ENCODE measurements around the gene YAP1.
"Not testable (repeated sequence)": the region's sequence is repeated elsewhere in the genome, so short reads cannot be mapped to it uniquely, and the experiment has no call there.

YAP1 gene

DNA sequence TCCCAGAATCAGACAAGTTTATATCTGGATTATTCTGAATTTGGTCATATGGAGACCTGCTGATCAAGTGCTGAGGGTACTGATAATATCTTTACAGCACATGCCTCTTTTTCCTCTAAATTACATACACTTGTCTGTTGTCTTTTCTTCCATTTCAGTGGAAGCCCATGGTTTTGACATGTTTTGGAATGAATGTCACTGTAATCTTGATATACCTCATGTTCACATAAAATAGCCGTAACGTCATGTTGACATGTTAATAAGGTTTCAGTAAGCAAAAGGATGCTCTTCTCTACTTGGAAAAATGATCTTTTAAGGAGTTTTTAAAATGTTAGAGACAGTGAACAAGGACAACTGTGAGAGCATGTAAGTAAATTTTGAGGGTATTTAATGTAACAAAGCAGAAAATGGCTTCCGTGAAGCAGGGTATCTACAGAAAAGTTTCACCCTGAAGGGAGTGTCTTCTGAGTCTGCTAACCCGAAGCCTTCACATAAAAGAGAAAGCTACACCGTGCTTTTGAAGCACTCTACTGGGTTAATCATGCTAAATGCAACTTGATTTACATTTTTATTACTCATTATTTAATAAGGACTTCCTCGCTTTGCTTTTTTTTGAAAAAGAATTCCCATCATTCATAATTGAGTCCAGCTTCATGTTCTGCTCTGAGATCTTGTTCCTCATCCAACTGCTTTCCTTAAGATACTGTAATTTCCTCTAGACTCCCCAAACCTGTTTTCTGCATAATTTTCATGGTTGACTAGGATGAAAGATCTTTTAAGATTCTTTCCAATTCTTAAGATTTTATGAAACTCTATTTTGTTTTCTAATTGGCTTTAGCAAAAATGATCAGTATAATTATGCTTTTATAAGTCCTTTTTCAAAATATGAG, 56.2 kb downstream of the YAP1 start:
- DNase-seq, result no peak

DNA sequence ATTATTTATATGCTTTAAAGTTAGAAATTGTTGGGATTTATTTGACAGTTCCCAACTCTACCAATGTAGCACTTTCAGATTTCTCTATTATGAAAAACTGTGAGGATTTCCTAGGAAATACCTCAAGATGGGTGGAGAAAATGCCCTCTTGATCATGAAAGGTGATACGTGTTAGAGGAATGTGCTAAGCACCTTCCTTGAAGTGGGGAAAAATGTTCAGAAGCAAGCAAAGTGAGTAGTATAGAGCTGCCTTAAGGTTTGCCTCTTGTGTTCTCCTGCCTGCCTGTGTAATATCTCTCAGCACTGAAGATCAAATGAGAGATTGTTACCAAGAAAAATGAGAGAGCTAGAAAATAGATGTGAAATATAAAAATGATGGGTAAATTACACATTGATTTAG, 58.2 kb downstream of the YAP1 start:
- DNase-seq, result no peak

DNA sequence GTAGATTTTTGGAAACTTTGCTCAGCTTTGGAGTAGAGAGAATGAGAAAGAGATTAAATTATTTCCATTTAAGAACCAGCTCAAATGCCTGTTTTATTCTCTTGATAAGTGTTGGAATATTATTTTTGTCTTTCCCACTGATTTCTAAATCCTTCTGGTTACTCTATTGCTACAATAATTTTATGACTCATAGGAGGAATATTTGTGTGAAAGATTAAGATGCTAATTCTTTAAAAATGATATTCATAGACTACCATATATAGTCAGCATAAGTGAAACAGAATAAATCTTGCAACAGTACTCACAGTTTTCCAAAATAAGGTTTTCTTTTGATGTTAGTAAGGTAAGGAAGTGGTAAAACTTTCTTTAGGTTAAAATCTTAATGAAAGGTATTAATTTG, 60.9 kb downstream of the YAP1 start:
- DNase-seq, result no peak

DNA sequence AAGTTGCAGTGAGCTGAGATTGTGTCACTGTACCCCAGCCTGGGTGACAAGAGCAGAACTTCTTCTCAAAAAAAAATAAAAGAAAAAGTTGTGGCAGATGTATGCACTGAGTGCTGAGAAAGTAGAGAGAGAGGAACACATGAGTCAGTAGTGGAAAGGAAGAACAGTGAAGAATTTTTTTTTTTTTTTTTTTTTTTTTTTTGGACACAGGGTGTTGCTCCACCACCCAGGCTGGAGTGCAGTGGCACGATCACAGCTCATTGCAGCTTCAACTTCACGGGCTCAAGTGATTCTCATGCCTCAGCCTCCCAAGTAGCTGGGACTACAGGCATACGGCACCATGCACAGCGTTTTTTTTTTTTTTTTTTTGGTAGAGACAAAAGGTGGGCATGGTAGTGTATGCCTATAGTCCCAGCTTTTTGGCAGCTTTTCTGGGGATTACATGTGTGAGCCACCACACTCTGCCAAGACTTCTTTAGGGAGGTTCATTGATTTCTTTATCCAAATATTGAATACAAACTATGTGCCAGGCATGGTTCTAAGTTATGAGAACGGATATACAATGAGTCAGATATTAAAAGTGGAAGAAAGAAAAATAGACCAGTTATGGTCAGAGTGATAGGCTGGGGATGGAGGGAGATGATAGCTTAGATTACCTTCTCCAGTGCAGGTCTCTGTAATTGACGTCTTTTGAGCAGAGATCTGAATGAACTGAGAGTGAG, 62.0 kb downstream of the YAP1 start:
- DNase-seq, result no peak

DNA sequence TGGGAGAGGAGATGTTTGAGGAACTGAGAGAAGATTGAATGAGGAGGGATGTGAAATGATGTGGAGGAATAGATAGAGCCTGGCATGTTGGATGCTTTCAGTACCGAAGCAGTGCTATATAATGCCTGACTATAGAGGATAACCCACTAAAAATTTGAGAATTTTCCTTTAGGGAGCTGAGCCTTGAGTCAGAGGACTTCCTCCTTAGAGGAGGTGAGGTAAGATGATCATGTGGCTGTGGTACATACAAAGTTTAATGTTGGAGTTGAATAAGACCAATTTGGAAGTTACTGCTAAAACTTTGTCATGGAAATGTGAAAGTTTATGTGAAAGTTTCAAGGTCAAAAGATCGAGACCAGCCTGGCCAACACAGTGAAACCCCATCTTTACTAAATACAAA, 66.9 kb downstream of the YAP1 start:
- no peak for DNase-seq

DNA sequence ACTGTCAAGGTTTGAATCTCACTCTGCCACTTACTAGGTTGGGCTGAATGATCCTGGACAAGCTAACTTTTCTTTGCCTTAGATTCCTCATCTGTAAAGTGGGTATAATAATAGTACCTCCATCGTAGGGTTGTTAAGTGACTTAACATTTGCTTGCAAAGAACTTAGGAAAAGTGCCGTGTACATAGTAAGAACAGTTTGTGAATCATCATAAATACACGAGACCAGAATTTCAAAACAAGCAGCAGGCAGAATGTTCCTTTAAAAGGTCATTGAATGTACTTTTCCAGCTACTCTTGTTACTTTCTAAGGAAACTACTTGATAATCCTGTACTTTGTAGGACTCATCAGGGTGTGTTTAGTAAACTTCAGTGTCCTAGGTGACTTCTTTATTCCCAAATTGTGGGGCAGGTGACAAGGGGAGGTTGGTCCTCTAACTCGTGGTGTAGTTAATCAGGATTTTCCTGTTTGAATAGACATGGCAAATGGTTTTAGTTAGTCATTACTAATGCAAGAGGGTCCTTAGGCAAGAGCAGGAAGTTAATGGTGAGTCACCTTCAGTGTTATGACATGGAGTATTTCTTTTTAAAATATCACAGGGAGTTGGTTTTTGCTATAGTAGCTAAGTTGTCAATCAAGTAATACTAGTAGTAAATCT, 67.9 kb downstream of the YAP1 start:
- DNase-seq, result no peak

DNA sequence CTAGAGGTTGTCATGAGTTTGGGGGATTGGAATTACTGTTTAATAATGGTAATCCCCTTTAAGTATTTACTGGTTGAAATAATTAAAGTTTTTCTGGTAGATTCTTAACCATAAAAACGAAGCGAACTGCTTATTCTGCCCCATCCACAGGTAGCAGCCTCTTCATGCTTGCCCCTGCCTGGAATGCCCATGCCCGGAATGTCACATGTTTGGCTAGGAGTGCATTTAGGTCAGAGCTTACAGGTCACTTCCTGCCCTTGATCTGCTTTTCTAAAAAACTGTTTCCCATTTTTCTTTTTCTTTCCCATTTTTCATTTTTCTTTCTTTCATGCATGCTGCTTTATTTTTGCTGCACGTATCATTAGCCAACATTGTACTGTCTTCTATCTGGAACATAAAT, 69.1 kb downstream of the YAP1 start:
- no peak for DNase-seq

DNA sequence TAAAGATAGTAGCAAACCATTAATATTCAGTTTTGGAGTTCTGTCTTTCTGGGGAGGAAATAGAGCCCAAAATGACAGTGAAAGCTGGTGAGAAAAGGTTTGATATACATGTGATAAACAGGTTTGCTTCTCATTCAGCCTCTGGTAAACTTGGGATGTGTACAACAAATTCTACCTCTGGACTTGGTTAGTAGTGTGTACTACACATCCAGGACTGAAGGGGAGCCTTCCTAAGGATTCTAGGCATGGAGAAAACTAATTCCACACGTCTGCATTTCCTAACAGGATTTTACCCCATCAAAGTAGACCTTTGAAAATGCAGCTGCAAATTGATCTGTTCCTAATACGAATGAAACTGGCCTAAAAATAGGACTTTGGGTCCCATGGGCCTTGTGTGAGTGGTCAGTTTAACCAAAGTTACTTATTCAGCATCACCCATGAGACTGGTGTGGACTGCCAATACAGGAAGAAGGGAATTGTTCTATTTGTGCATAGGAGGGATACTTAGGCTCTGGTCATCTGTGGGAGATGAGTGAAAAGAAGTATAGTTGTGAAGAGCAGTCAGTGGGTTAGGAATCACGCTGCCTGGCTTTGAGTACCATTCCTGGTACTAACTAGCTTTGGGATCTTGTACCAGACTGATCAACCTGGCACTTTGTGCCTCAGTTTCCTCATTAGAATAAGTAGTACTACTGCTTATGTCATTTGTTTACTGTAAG, 74.2 kb downstream of the YAP1 start:
- no peak for DNase-seq

DNA sequence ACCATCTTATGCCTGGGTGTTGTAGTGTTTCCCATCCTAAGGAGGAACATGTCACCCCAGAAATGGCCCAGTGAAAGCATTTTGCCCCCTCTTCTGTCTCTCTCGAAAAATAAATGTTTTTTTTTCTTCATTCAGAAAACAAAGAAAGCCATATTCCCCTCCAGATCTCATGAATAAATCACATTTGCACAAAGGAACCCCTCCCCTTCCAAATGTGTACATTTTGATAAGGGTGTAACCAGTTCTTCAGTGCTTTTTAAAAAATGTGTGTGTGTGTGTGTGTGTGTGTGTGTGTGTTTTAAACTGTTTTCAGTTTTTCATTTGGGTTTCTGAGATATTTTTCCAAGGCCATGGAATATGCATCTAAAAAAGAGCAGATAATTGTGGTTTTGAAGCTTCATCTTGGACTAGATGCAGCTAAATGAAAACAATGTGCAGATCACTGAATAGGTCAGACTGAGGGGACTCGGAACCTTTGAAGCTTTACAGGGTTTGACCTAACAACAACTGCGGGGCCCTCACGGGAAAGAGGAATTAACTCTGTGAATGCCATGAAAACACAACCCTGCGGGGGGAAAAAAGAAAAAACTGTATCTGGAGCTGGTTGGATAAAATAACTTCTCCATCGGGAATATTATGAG, 76.4 kb downstream of the YAP1 start:
- DNase-seq, result no peak

DNA sequence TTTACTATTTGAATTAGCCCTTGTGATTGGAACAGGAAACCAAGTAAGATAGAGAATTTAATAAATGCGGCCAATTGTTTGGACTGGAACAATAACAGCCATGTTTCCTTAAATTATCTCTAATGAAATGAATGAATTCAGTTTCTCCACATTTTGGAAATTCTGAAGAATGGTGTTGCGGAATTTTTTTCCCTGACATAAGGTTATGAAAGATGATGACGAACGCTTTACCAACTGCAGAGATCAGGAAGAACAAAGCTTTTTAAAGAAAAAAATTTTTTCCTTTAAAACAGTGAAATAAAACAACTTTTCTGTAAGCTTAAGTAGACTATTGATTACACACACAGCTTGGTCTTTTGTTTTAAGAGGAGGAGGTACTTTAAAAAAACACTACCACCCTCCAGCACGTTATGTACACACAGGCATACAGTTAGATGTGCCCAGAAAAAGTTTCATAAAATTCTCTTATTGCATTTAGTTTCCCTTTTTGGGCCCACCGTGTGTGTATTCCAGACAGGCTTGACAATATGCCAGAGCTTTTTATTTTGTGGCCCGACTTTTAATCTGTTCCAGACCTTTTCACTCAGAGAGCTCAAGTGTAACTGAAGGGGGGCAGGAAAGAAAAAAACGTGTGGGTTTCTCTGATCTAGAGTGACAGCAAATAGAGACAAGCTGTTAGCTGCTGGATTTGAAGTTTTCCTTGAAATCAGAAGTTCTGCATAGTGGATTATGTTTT, 77.3 kb downstream of the YAP1 start:
- DNase-seq, result no peak

DNA sequence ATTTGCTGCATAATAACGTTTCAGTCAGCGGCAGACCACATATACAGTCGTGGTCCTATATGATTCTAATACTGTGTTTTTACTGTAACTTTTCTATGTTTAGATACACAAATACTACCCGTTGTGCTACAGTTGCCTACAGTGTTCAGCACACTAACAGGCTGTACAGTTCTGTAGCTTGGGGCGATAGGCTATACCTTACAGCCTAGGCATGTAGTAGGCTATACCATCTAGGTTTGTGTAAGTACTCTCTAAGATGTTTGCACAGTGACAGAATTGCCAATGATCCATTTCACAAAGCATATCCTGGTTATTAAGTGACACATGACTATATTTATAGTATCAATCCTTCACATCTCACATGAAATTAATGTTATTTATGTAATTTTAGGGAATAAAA, 78.2 kb downstream of the YAP1 start:
- DNase-seq, result no peak

DNA sequence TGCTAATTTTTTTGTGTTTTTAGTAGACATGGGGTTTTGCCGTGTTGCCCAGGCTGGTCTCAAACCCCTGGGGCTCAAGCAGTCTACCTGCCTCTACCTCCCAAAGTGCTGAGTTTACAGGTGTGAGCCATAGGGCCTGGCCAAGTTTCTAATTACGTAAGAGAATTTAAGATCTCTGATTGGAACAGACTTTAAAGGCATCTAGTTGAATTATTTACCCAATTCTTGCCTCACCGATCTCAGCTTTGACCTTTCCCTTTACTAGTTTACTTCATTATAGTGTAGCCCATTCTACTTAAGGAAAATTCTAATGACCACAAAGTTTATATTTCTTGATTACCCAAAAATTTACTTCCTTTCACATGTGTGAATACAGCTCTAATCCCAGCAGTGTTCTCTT, 81.6 kb downstream of the YAP1 start:
- no peak for DNase-seq

DNA sequence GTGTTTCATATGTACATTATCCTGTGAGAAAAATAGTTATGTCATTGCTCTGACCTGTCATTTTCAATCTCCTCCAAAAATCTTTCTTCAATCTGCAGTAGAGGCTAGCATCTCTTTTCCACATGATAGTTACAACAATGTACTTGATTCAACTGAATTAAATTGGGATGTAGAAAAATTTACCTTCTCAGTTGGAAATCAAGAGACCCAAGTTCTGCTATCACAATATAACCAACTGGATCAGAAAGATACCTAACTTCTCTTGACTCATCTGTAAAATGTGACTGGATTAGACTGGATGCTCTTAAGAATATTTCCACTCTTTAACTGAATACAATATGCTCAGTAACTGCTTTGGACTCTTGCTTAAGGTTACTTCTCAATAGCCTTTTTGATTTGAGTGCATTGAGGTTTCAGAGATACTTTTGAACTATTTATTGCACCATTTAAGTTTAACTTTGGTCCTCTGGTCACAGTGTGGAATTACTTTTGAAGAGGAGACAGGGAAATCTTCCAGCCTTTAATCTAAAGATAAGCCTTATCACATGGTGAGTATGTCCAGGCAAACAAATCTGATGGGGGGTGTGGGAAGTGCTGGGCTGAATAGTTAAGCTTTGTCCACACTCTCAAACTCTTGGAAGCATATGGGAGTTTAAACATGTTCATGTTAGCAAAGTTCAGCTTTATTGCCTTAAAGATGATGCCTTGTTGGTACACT, 82.3 kb downstream of the YAP1 start:
- DNase-seq, result no peak

DNA sequence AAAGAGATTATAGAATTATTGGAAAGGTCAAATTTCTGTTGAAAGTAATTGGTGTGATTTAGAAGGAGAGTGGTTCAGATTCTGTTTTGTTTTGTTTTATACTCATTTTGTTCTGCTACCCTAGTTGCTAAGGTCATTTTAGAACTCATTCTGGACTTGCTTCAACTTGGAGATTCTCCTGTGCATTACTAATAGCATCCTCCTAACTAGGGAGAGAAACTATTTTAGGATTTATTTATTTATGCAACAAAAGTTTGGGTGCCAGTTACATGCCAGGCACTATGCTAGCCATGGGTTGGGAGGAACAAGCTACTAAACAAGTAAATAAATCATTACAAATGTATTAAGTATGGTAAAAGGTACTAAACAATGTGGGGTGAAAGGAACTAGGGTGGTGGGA, 84.0 kb downstream of the YAP1 start:
- no peak for DNase-seq

DNA sequence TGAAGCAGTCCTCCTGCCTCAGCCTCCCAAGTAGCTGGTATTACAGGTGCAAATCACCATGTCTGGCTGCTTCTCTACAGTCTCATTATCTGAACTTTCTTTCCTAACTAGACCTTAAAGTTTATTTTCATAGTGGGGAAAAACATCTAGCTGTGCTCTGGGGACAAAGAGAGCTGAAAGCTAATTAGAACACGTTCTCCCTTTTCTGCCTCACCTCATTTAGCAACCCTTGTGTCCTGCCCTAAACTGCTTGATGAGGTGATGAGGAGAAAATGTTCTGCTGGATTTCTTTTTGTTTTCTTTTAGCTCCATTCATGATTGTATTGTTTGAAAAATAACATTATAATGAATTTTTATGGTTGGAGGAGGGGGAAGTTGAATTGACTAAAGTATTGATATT, 84.7 kb downstream of the YAP1 start:
- no peak for DNase-seq

DNA sequence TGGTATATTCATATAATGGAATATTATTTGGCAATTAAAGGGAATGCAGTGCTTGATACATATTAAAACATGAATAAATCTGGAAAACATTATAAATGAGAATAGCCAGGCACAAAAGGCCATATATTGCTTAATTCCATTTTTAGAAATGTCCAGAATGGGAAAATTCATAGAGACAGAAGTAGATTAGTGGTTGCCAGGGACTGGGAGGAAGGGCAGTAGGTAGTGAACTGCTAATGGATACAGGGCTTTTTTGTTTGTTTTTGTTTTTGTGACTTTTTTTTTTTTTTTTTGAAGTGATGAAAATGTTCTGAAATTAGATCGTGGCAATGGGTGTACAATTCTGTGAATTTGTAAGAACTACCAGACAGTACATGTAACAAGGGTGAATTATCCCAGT, 86.1 kb downstream of the YAP1 start:
- DNase-seq, result no peak

DNA sequence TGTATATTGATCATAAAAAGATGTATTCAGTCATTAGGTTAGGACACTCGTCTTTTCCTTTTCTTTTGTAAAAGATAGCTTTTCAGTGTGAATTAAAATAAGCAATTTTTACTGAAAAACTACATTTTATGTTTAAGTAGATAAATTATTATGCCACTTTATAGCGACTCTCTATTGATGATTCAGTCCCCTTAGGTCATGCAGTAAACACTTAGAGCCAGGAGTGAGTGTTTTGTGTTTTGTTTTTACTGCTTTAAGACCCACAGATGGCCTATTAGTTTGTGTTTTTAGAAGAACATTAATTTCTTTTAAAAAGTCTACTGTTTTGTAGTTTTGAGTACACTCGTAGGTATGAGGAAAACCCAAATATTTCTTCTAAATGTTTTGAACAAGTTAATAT, 86.6 kb downstream of the YAP1 start:
- DNase-seq, result no peak

DNA sequence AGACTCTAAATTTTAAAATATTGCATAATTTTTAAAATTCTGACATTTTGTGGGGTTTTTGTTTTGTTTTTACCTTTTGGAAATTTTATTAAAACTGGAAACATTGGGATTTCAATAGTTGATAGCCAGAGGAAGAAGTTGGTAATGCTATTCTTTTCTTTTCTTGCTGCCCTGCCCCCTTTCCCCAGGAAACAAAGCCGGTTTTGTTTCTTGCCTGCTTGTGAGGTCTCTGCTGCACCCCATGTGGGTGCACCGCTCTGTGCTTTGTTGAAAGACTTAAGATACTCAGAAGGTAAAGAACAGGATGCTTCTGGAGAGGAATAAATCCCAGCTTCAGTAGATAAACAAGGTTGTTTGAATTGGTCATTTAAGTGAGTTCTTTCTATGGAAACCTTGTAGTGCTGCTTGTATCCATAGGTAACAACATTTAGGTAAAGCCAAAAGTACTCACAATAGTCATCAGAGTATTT, 87.5 kb downstream of the YAP1 start:
- DNase-seq, result no peak

DNA sequence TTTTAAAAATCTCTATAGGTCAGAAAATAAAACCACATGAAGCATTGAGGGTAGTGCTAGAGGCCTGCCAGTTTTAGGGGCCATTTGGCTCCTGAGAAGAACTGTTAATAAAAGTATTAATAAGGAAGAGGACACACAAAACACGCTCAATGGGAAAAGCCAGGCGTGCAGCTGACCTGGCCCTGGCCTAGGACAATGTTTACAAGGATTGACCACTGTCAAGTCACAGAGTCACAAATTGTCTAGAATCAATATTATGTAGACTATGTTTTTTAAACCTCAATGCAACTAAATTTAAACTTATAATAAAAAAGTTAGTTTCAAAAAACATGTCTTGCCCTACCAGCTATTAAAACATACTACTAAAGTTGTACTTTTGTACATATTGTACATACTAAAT, 89.4 kb downstream of the YAP1 start:
- DNase-seq, result no peak

DNA sequence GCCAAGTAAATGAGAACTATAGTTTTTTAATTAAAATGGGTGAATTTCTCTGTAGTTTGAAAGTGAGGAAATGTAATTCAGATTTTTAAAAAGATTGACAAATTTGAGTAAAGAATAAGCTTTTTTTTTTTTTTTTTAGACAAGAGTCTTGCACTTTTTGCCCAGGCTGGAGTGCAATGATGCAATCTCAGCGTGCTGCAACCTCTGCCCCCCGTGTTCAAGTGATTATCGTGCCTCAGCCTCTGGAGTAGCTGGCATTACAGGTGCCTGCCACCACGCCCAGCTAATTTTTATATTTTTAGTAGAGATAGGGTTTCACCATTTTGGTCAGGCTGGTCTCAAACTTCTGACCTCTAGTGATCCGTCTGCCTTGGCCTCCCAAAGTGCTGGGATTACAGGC, 90.1 kb downstream of the YAP1 start:
- DNase-seq, result not testable (repeated sequence)

DNA sequence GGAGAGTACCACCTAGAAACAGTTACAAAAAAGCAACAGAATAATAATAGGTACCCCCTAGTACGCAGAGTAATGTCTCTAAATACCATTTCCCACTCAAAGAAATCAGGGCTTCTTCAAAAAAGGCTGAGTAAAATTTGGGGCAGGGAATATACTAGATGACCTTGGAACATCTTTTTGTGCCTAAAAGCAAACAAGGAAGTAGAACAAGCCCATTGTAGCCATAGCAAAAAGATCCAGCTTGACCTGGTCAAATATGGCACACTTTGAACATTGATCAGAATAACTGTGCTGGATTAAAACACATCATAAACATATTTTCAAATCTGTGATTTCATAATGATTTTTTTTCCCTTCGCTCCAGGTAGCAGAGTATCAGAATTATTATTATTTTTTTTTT, 91.5 kb downstream of the YAP1 start:
- no peak for DNase-seq
